HepG2 (cell line): ENCODE data around the gene GNAS-AS1. TPM values are rescaled to one million over a fixed set of nuclear protein-coding genes. Genes with fewer than 3 reads are reported as not detected.

Source experiments
- ARHGAP35 ChIP-seq: sonication (generic); formaldehyde crosslinking; IDR thresholded peaks from 2 replicates; pipeline ENCODE4 v1.9.0; 2022; ENCODE audit warnings: mild to moderate bottlenecking, inconsistent platforms, moderate library complexity, missing genetic modification reagents, borderline replicate concordance
- ATRX ChIP-seq: sonication (generic); formaldehyde crosslinking; IDR thresholded peaks from 2 replicates; pipeline ENCODE4 v1.4.0; 2020; ENCODE audit warnings: missing genetic modification reagents, borderline replicate concordance
- CSRNP1 ChIP-seq: sonication (generic); formaldehyde crosslinking; IDR thresholded peaks from 2 replicates; pipeline ENCODE4 v1.8.1; 2023; ENCODE audit warnings: mild to moderate bottlenecking, missing genetic modification reagents
- HES4 ChIP-seq: sonication (generic); formaldehyde crosslinking; IDR thresholded peaks from 2 replicates; pipeline ENCODE4 v1.9.0; 2021; ENCODE audit warnings: mild to moderate bottlenecking, missing genetic modification reagents, borderline replicate concordance
- ISL2 ChIP-seq: sonication (generic); formaldehyde crosslinking; IDR thresholded peaks from 2 replicates; pipeline ENCODE4 v1.5.0; 2020; ENCODE audit warnings: missing genetic modification reagents
- JUN ChIP-seq: sonication (generic); formaldehyde crosslinking; IDR thresholded peaks from 2 replicates; pipeline ENCODE4 v1.4.0; 2020; ENCODE audit warnings: mild to moderate bottlenecking, missing genetic modification reagents
- KLF16 ChIP-seq, 2 experiments: sonication (generic) in 1 of 2; formaldehyde crosslinking in 1 of 2; IDR thresholded peaks; 2 replicates each; pipeline versions ENCODE4 v1.6.1 to v1.8.0; 2016 to 2023; ENCODE audit warnings: missing genetic modification reagents in 2 of 2, missing compliant biosample characterization in 1 of 2
- MIXL1 ChIP-seq: IDR thresholded peaks from 2 replicates; pipeline ENCODE4 v1.6.1; 2016
- MTA1 ChIP-seq: sonication (generic); formaldehyde crosslinking; IDR thresholded peaks from 2 replicates; pipeline ENCODE4 v1.4.0; 2020; ENCODE audit warnings: missing genetic modification reagents, mild to moderate bottlenecking, borderline replicate concordance
- PPARG ChIP-seq: conservative IDR thresholded peaks from 2 replicates; pipeline ENCODE4 v1.6.1; 2016; ENCODE audit warnings: missing biosample characterization, missing genetic modification reagents
- RBM39 ChIP-seq: fragments of 200-400 bp; formaldehyde crosslinking; IDR thresholded peaks from one replicate; pipeline ENCODE4 v1.6.1; 2018; ENCODE audit warnings: antibody characterized with exemption, mild to moderate bottlenecking, low read depth, low read length; ENCODE audit not compliant: poor library complexity, severe bottlenecking
- TAF1 ChIP-seq: sonication (generic); formaldehyde crosslinking; IDR thresholded peaks from 2 replicates; pipeline ENCODE4 v1.4.0; 2020; ENCODE audit warnings: missing genetic modification reagents
- THAP9 ChIP-seq: sonication (generic); formaldehyde crosslinking; IDR thresholded peaks from 2 replicates; pipeline ENCODE4; 2020; ENCODE audit warnings: missing genetic modification reagents, mild to moderate bottlenecking, borderline replicate concordance
- ZNF451 ChIP-seq: sonication (generic); formaldehyde crosslinking; IDR thresholded peaks from 2 replicates; pipeline ENCODE4 v1.5.0; 2020; ENCODE audit warnings: mild to moderate bottlenecking, missing genetic modification reagents
- ZNF629 ChIP-seq: sonication (generic); formaldehyde crosslinking; conservative IDR thresholded peaks from 2 replicates; pipeline ENCODE4 v1.5.0; 2020; ENCODE audit warnings: missing genetic modification reagents
- polyA plus RNA-seq, 8 experiments: library from polyadenylated mRNA; depleted of rRNA in 3 of 8; stranded (reverse) in 7 of 8; unstranded in 1 of 8; fragments of >200 nt; fragmentation: Illumina TruSeq in 4 of 8; extraction: Trizol in 4 of 8; gene quantifications; 2 replicates each; pipeline versions ENCODE4 v1.2.1 to v1.2.3, GENCODE V29; 2011 to 2016; ENCODE audit warnings: low read depth in 4 of 8, missing spikeins in 1 of 8, mixed read lengths in 1 of 8; ENCODE audit not compliant: insufficient read depth in 1 of 8
- total RNA-seq, 5 experiments: library from RNA; depleted of rRNA; stranded (reverse); fragments of >200 nt; fragmentation: Illumina TruSeq; extraction: Trizol; gene quantifications; 2 replicates each; pipeline ENCODE4 v1.2.3, GENCODE V29; 2016; ENCODE audit warnings: low read depth in 1 of 5
- TF ChIP-seq, protein P1 (sequence below): sonication (generic); formaldehyde crosslinking; IDR thresholded peaks from 2 replicates; pipeline ENCODE4 v1.8.1; 2022; ENCODE audit warnings: mild to moderate bottlenecking, missing genetic modification reagents
- TF ChIP-seq, protein P2 (sequence below), 2 experiments: IDR thresholded peaks; 2 replicates each; pipeline ENCODE4 v1.6.1; 2011 to 2012; ENCODE audit warnings: low read length in 2 of 2, borderline replicate concordance in 1 of 2, low read depth in 1 of 2, mild to moderate bottlenecking in 1 of 2, moderate library complexity in 1 of 2

The GNAS-AS1 gene
- total and polyA plus RNA-seq, 2 of the 13 experiments (the other 11 are each of a cell fraction or from before 2014, with no cell fraction given) = not detected

- TF ChIP-seq RBM39 (peak; percentile 61), CSRNP1 (CRISPR knock-in tag) (no peak), MIXL1 (CRISPR knock-in tag) (no peak), KLF16 (CRISPR knock-in tag; IDR thresholded peaks at IDR 0.05) (no peak), ZNF629 (CRISPR knock-in tag) (no peak), ATRX (CRISPR knock-in tag) (no peak), ARHGAP35 (CRISPR knock-in tag) (no peak), JUN (CRISPR knock-in tag) (no peak), THAP9 (CRISPR knock-in tag) (peak; percentile 42; the same call in 1 of the 2 replicates), ZNF451 (no peak), TAF1 (CRISPR knock-in tag) (peak; percentile 88), ISL2 (CRISPR knock-in tag) (peak; percentile 26; the same call in 1 of the 2 replicates), PPARG (CRISPR knock-in tag) (no peak), MTA1 (peak; percentile 79; the same call in 1 of the 2 replicates), HES4 (CRISPR knock-in tag) (no peak)
- TF ChIP-seq, protein P1, sequence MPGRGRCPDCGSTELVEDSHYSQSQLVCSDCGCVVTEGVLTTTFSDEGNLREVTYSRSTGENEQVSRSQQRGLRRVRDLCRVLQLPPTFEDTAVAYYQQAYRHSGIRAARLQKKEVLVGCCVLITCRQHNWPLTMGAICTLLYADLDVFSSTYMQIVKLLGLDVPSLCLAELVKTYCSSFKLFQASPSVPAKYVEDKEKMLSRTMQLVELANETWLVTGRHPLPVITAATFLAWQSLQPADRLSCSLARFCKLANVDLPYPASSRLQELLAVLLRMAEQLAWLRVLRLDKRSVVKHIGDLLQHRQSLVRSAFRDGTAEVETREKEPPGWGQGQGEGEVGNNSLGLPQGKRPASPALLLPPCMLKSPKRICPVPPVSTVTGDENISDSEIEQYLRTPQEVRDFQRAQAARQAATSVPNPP (CRISPR knock-in tag) = no peak
- TF ChIP-seq, protein P2, sequence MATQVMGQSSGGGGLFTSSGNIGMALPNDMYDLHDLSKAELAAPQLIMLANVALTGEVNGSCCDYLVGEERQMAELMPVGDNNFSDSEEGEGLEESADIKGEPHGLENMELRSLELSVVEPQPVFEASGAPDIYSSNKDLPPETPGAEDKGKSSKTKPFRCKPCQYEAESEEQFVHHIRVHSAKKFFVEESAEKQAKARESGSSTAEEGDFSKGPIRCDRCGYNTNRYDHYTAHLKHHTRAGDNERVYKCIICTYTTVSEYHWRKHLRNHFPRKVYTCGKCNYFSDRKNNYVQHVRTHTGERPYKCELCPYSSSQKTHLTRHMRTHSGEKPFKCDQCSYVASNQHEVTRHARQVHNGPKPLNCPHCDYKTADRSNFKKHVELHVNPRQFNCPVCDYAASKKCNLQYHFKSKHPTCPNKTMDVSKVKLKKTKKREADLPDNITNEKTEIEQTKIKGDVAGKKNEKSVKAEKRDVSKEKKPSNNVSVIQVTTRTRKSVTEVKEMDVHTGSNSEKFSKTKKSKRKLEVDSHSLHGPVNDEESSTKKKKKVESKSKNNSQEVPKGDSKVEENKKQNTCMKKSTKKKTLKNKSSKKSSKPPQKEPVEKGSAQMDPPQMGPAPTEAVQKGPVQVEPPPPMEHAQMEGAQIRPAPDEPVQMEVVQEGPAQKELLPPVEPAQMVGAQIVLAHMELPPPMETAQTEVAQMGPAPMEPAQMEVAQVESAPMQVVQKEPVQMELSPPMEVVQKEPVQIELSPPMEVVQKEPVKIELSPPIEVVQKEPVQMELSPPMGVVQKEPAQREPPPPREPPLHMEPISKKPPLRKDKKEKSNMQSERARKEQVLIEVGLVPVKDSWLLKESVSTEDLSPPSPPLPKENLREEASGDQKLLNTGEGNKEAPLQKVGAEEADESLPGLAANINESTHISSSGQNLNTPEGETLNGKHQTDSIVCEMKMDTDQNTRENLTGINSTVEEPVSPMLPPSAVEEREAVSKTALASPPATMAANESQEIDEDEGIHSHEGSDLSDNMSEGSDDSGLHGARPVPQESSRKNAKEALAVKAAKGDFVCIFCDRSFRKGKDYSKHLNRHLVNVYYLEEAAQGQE (IDR thresholded peaks at IDR 0.05; ENCODE audit: borderline replicate concordance in 1 of 2, low read depth in 1 of 2, low read length in 2 of 2) = peak in 1 of 2 experiments; percentile 67; a peak in 3 of 4 replicates
These were observed 38.0 kb upstream of the GNAS-AS1 start (continued) for GRCh38 chr20:58888521-58889333.
